ENCODE measurements around the gene RBM4B.

Gene RBM4B

GRCh38 chr11:66710384-66710930 lies 32.8 kb upstream of the RBM4B start:
- no peak for TF ChIP-seq CTCF (IDR thresholded peaks at IDR 0.05)

GRCh38 chr11:66708701-66709100 lies 31.0 kb upstream of the RBM4B start:
- no peak for TF ChIP-seq CTCF (IDR thresholded peaks at IDR 0.05)

- TF ChIP-seq CTCF (IDR thresholded peaks at IDR 0.05): no peak
Measured at GRCh38 chr11:66708094-66708493, 30.4 kb upstream of the RBM4B start.

- TF ChIP-seq CTCF (IDR thresholded peaks at IDR 0.05): no peak
Measured at GRCh38 chr11:66707486-66707885, 29.8 kb upstream of the RBM4B start.

GRCh38 chr11:66706989-66707388 lies 29.3 kb upstream of the RBM4B start:
- TF ChIP-seq CTCF (IDR thresholded peaks at IDR 0.05): no peak

GRCh38 chr11:66705587-66706335 lies 28.1 kb upstream of the RBM4B start:
- no peak for TF ChIP-seq CTCF (IDR thresholded peaks at IDR 0.05)

GRCh38 chr11:66704659-66705360 lies 27.1 kb upstream of the RBM4B start:
- TF ChIP-seq CTCF (IDR thresholded peaks at IDR 0.05): no peak
